IMR-90 (cell line): Measurements from ENCODE around the gene SDCCAG8. TPM values are rescaled to one million over a fixed set of nuclear protein-coding genes. Genes with fewer than 3 reads are reported as not detected.

Experiments
- ATAC-seq: fragments of 200-7000 bp; cut with Tn5 transposase; 2 replicates; pipeline ENCODE4 v1.9.1; 2020; ENCODE audit warnings: low read depth, mild to moderate bottlenecking, moderate library complexity
- BruUV-seq: library from RNA; stranded (reverse); fragments of 400-500 nt; replicated peaks from 2 replicates; lab custom pipeline; 2021; lab: Mats Ljungman, UMichigan
- CTCF ChIA-PET: fragments of 300-600 bp; formaldehyde crosslinking; extraction: SDS; loops from one replicate; lab custom pipeline; 2021; ENCODE audit warnings: antibody characterized with exemption; lab: Yijun Ruan, JAX
- POLR2A ChIA-PET: fragments of 300-600 bp; sonication (Branson Sonifier 250); formaldehyde crosslinking; loops from one replicate; lab custom pipeline; 2022; ENCODE audit warnings: antibody characterized with exemption; ENCODE audit not compliant: unreplicated experiment; lab: Charles Lee
- DNase-seq: peaks from one replicate; pipeline ENCODE4 v3.0.0; 2013
- H2AFZ ChIP-seq: replicated peaks from 2 replicates; pipeline ENCODE3; 2013; ENCODE audit warnings: low read length, mild to moderate bottlenecking; ENCODE audit not compliant: poor library complexity
- H2AK5ac ChIP-seq: 2 replicates; pipeline ENCODE4 v1.6.1; 2013; ENCODE audit warnings: low read depth, low read length, inconsistent platforms
- H2AK9ac ChIP-seq: replicated peaks from 2 replicates; pipeline ENCODE3; 2013; ENCODE audit warnings: mild to moderate bottlenecking, low read depth, low read length, moderate library complexity; ENCODE audit not compliant: poor library complexity
- H2BK120ac ChIP-seq: 2 replicates; pipeline ENCODE4 v1.6.1; 2013; ENCODE audit warnings: low read depth, low read length, inconsistent platforms
- H2BK15ac ChIP-seq: 3 replicates; pipeline ENCODE4 v1.6.1; 2013; ENCODE audit warnings: low read depth, low read length, inconsistent platforms
- H2BK20ac ChIP-seq: 2 replicates; pipeline ENCODE4 v1.6.1; 2013; ENCODE audit warnings: low read depth, mild to moderate bottlenecking, inconsistent platforms, low read length, moderate library complexity
- H2BK5ac ChIP-seq: 2 replicates; pipeline ENCODE4 v1.6.1; 2013; ENCODE audit warnings: mild to moderate bottlenecking, low read depth, low read length, inconsistent platforms; ENCODE audit not compliant: poor library complexity, severe bottlenecking
- H3K14ac ChIP-seq: replicated peaks from 2 replicates; pipeline ENCODE4 v1.6.1; 2013; ENCODE audit warnings: low read depth, low read length, inconsistent platforms
- H3K18ac ChIP-seq: 2 replicates; pipeline ENCODE4 v1.6.1; 2013; ENCODE audit warnings: low read depth, low read length, control low read depth
- H3K23ac ChIP-seq: 2 replicates; pipeline ENCODE4 v1.6.1; 2013; ENCODE audit warnings: low read depth, low read length, inconsistent platforms
- H3K27ac ChIP-seq: 2 replicates; pipeline ENCODE4 v1.5.1; 2013; ENCODE audit warnings: mild to moderate bottlenecking, control low read depth, low read length; ENCODE audit not compliant: insufficient read depth
- H3K27me3 ChIP-seq: 2 replicates; pipeline ENCODE4 v1.6.1; 2013; ENCODE audit warnings: low read length; ENCODE audit not compliant: control insufficient read depth, insufficient read depth
- H3K36me3 ChIP-seq: 2 replicates; pipeline ENCODE4 v1.6.1; 2013; ENCODE audit warnings: low read length, mixed read lengths; ENCODE audit not compliant: control insufficient read depth, insufficient read depth
- H3K4ac ChIP-seq: 2 replicates; pipeline ENCODE4 v1.6.1; 2013; ENCODE audit warnings: low read depth, low read length, inconsistent platforms
- H3K4me1 ChIP-seq: 2 replicates; pipeline ENCODE4 v1.6.1; 2013; ENCODE audit warnings: low read length, mixed read lengths; ENCODE audit not compliant: control insufficient read depth, insufficient read depth
- H3K4me2 ChIP-seq: 2 replicates; pipeline ENCODE4 v1.6.1; 2013; ENCODE audit warnings: low read depth, mild to moderate bottlenecking, control low read depth, low read length, moderate library complexity
- H3K4me3 ChIP-seq: 2 replicates; pipeline ENCODE4 v1.5.1; 2013; ENCODE audit warnings: low read depth, mild to moderate bottlenecking, control low read depth, low read length, moderate library complexity; ENCODE audit not compliant: insufficient read depth
- H3K56ac ChIP-seq: 2 replicates; pipeline ENCODE4 v1.6.1; 2013; ENCODE audit warnings: low read length, inconsistent platforms; ENCODE audit not compliant: insufficient read depth; ENCODE audit errors: extremely low read depth
- H3K79me1 ChIP-seq, 2 experiments: 2 replicates each; pipeline ENCODE4 v1.6.1; 2013; ENCODE audit warnings: low read length in 2 of 2, inconsistent platforms in 1 of 2, low read depth in 1 of 2
- H3K9ac ChIP-seq: 2 replicates; pipeline ENCODE4 v1.6.1; 2013; ENCODE audit warnings: low read depth, low read length, control low read depth
- H3K9me1 ChIP-seq: 2 replicates; pipeline ENCODE4 v1.6.1; 2013; ENCODE audit warnings: low read length, inconsistent platforms; ENCODE audit not compliant: insufficient read depth
- H3K9me3 ChIP-seq: 2 replicates; pipeline ENCODE4 v1.6.1; 2013; ENCODE audit warnings: low read length; ENCODE audit not compliant: control insufficient read depth, insufficient read depth
- H4K20me1 ChIP-seq: 2 replicates; pipeline ENCODE4 v1.6.1; 2013; ENCODE audit warnings: low read length, inconsistent platforms; ENCODE audit not compliant: insufficient read depth
- H4K5ac ChIP-seq: 2 replicates; pipeline ENCODE4 v1.6.1; 2013; ENCODE audit warnings: mild to moderate bottlenecking, low read depth, low read length, control low read depth
- H4K8ac ChIP-seq, 2 experiments: 2 replicates each; pipeline ENCODE4 v1.6.1; 2013; ENCODE audit warnings: low read depth in 2 of 2, low read length in 2 of 2, control low read depth in 1 of 2, inconsistent platforms in 1 of 2
- H4K91ac ChIP-seq: 2 replicates; pipeline ENCODE4 v1.6.1; 2013; ENCODE audit warnings: low read depth, low read length, inconsistent platforms; ENCODE audit not compliant: insufficient read depth
- BHLHE40 ChIP-seq: fragments of 150-350 bp; IDR thresholded peaks from 2 replicates; pipeline ENCODE4 v1.6.1; 2016; ENCODE audit warnings: mild to moderate bottlenecking, low read depth, low read length
- CEBPB ChIP-seq: IDR thresholded peaks from 2 replicates; pipeline ENCODE4 v1.6.1; 2012; ENCODE audit warnings: low read depth, low read length, improper control_type of control experiment
- CHD1 ChIP-seq: IDR thresholded peaks from 2 replicates; pipeline ENCODE4 v1.6.1; 2012; ENCODE audit warnings: low read depth, low read length, improper control_type of control experiment
- FOS ChIP-seq: fragments of 150-350 bp; IDR thresholded peaks from 2 replicates; pipeline ENCODE4 v1.6.1; 2016; ENCODE audit warnings: low read depth, low read length
- MAFK ChIP-seq: IDR thresholded peaks from 2 replicates; pipeline ENCODE4 v1.6.1; 2012; ENCODE audit warnings: low read depth, low read length, improper control_type of control experiment
- MAZ ChIP-seq: IDR thresholded peaks from 2 replicates; pipeline ENCODE4 v1.6.1; 2012; ENCODE audit warnings: low read depth, mild to moderate bottlenecking, low read length, improper control_type of control experiment, moderate library complexity, borderline replicate concordance
- MXI1 ChIP-seq: IDR thresholded peaks from 2 replicates; pipeline ENCODE4 v1.6.1; 2012; ENCODE audit warnings: low read depth, mild to moderate bottlenecking, low read length, moderate library complexity, borderline replicate concordance
- NFE2L2 ChIP-seq: fragments of 150-350 bp; IDR thresholded peaks from 2 replicates; pipeline ENCODE4 v1.6.1; 2016; ENCODE audit warnings: low read depth, mild to moderate bottlenecking, low read length
- POLR2A ChIP-seq: IDR thresholded peaks from 2 replicates; pipeline ENCODE4 v1.6.1; 2012; ENCODE audit warnings: mild to moderate bottlenecking, low read depth, low read length
- RAD21 ChIP-seq: IDR thresholded peaks from 2 replicates; pipeline ENCODE4 v1.6.1; 2012; ENCODE audit warnings: low read length, improper control_type of control experiment
- RCOR1 ChIP-seq: IDR thresholded peaks from 2 replicates; pipeline ENCODE4 v1.6.1; 2012; ENCODE audit warnings: mild to moderate bottlenecking, low read length, improper control_type of control experiment; ENCODE audit not compliant: insufficient replicate concordance
- RFX5 ChIP-seq: IDR thresholded peaks from 2 replicates; pipeline ENCODE4 v1.8.0; 2012; ENCODE audit warnings: low read depth, mild to moderate bottlenecking, low read length, moderate library complexity
- SMC3 ChIP-seq: fragments of 150-350 bp; IDR thresholded peaks from 2 replicates; pipeline ENCODE4 v1.6.1; 2016; ENCODE audit warnings: low read depth, mild to moderate bottlenecking, antibody characterized with exemption, low read length, moderate library complexity
- WGBS, 2 experiments: methylation state at CpG; one replicate each; pipeline versions ENCODE4 v1.1.5 to v1.1.7; 2013; ENCODE audit warnings: missing lambda C conversion rate in 2 of 2; ENCODE audit not compliant: insufficient read length in 1 of 2; ENCODE audit errors: extremely low coverage in 2 of 2; 5-methylcytosine and 5-hydroxymethylcytosine counted together
- dilution Hi-C: fragments of 300-500 bp; cut with HindIII; formaldehyde crosslinking; loops from one replicate; pipeline ENCODE4 v1.14.3; 2018; ENCODE audit warnings: low sequenced_read_pairs; ENCODE audit not compliant: unreplicated experiment
- in situ Hi-C: fragments of 300-500 bp; cut with MboI; formaldehyde crosslinking; loops from 3 replicates; pipeline ENCODE4 v1.14.3; 2019; ENCODE audit warnings: low sequenced_read_pairs, inconsistent platforms, mixed read lengths
- intact Hi-C: fragments of 100-400 bp; cut with micrococcal nuclease; formaldehyde crosslinking; loops from 2 replicates; pipeline ENCODE4 v1.10.0; 2022
- polyA plus RNA-seq, 3 experiments: library from polyadenylated mRNA; depleted of rRNA; stranded (reverse); fragments of >200 nt; gene quantifications; 2 replicates each; pipeline ENCODE4 v1.2.3, GENCODE V29; 2012; ENCODE audit warnings: low replicate concordance in 1 of 3
- total RNA-seq: library from RNA; depleted of rRNA; stranded (reverse); fragments of >200 nt; gene quantifications from 2 replicates; pipeline ENCODE4 v1.2.3, GENCODE V29; 2012
- TF ChIP-seq, protein P1 (sequence below): fragments of 150-350 bp; IDR thresholded peaks from 2 replicates; pipeline ENCODE4 v1.6.1; 2016; ENCODE audit warnings: low read depth, mild to moderate bottlenecking, low read length, moderate library complexity, borderline replicate concordance
- TF ChIP-seq, protein P2 (sequence below): conservative IDR thresholded peaks from 2 replicates; pipeline ENCODE4 v1.5.1; 2012; ENCODE audit warnings: mild to moderate bottlenecking, low read depth, low read length, improper control_type of control experiment
- TF ChIP-seq, protein P3 (sequence below): fragments of 150-350 bp; IDR thresholded peaks from 2 replicates; pipeline ENCODE4 v1.6.1; 2017; ENCODE audit warnings: mild to moderate bottlenecking, antibody characterized with exemption, low read length, low read depth

SDCCAG8 gene
- total and polyA plus RNA-seq, 2 of the 4 experiments (the other 2 are of a cell fraction), result 25.2 to 46.8 TPM

DNA sequence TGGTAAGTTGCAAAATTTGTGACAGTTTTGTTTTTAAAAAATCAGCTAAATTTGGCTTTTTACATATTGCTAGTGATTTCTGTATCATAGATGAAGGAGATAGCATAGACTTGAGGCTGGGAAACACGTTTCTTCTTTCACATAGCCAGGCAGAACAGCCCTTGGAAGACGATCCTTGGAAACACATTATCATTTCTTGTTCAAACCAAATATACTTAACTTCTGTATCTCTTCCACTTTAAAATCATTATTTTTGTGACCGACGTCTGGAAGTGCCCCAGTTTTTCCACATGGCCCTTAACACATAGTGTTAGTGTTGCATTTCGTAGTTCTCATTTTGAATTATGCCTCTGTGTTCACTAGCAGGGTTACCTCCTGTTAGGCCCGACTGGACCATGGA, 193.5 kb downstream of the SDCCAG8 start:
- ATAC-seq, result no peak
- dilution Hi-C loops, result no loop called here

More for the DNA sequence above, 193.5 kb downstream of the SDCCAG8 start:
- Histone ChIP-seq H3K27me3 (no peaks in the 10 kb centered on the region), H3K4me2 (no peak overlapping the region), H2BK5ac (no peak overlapping the region), H3K18ac (no peak overlapping the region), H3K27ac (no peak overlapping the region), H3K4me1 (no peaks in the 10 kb centered on the region), H3K79me1 (peaks cover 0 to 4% of the 10 kb centered on the region in 2 experiments; a peak in 1 of 4 replicates), H4K20me1 (no peaks in the 10 kb centered on the region), H3K4me3 (no peak overlapping the region), H2BK120ac (no peak overlapping the region), H2BK15ac (no peak overlapping the region), H2AFZ (no peak overlapping the region), H4K8ac (no peak overlapping the region), H3K36me3 (peaks cover 4% of the 10 kb centered on the region), H3K9me1 (no peaks in the 10 kb centered on the region), H3K9me3 (no peaks in the 10 kb centered on the region), H3K9ac (no peak overlapping the region), H2AK9ac (no peak overlapping the region), H3K4ac (no peak overlapping the region), H2AK5ac (no peak overlapping the region), H2BK20ac (no peak overlapping the region), H3K23ac (no peak overlapping the region), H3K56ac (no peak overlapping the region), H4K5ac (no peak overlapping the region), H3K14ac (no peak overlapping the region), H4K91ac (no peak overlapping the region)
- TF ChIP-seq MAFK (no peak), CHD1 (no peak), MAZ (no peak), POLR2A (no peak), RAD21 (no peak), RCOR1 (no peak), NFE2L2 (no peak), SMC3 (no peak), FOS (no peak), CEBPB (no peak), RFX5 (no peak), MXI1 (no peak), BHLHE40 (no peak)
- TF ChIP-seq, protein P1, sequence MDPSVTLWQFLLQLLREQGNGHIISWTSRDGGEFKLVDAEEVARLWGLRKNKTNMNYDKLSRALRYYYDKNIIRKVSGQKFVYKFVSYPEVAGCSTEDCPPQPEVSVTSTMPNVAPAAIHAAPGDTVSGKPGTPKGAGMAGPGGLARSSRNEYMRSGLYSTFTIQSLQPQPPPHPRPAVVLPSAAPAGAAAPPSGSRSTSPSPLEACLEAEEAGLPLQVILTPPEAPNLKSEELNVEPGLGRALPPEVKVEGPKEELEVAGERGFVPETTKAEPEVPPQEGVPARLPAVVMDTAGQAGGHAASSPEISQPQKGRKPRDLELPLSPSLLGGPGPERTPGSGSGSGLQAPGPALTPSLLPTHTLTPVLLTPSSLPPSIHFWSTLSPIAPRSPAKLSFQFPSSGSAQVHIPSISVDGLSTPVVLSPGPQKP, result no peak
- TF ChIP-seq, protein P2, sequence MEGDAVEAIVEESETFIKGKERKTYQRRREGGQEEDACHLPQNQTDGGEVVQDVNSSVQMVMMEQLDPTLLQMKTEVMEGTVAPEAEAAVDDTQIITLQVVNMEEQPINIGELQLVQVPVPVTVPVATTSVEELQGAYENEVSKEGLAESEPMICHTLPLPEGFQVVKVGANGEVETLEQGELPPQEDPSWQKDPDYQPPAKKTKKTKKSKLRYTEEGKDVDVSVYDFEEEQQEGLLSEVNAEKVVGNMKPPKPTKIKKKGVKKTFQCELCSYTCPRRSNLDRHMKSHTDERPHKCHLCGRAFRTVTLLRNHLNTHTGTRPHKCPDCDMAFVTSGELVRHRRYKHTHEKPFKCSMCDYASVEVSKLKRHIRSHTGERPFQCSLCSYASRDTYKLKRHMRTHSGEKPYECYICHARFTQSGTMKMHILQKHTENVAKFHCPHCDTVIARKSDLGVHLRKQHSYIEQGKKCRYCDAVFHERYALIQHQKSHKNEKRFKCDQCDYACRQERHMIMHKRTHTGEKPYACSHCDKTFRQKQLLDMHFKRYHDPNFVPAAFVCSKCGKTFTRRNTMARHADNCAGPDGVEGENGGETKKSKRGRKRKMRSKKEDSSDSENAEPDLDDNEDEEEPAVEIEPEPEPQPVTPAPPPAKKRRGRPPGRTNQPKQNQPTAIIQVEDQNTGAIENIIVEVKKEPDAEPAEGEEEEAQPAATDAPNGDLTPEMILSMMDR, result no peak
- TF ChIP-seq, protein P3, sequence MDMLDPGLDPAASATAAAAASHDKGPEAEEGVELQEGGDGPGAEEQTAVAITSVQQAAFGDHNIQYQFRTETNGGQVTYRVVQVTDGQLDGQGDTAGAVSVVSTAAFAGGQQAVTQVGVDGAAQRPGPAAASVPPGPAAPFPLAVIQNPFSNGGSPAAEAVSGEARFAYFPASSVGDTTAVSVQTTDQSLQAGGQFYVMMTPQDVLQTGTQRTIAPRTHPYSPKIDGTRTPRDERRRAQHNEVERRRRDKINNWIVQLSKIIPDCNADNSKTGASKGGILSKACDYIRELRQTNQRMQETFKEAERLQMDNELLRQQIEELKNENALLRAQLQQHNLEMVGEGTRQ, result no peak
- WGBS, 2 experiments, result 100% methylated on average over 1 of the region's 6 CpGs; no CpG with 5 or more reads in 1 of the 2 experiments
- intact Hi-C loops, result no loop called here
- no peak for DNase-seq
- ChIA-PET POLR2A (no interaction called here), CTCF (no interaction called here)
- in situ Hi-C loops, result no loop called here
- BruUV-seq, result no TSS peak
